Lower lobe of right lung (tissue), 2 donors: ENCODE data around the gene SLC7A5. TPM values are rescaled to one million over a fixed set of nuclear protein-coding genes. Genes with fewer than 3 reads are reported as not detected.
"Not testable (repeated sequence)": the region's sequence is repeated elsewhere in the genome, so short reads cannot be mapped to it uniquely, and the experiment has no call there.

Experiments
- ATAC-seq, 2 donors: fragments of 200-7000 bp; cut with Tn5 transposase; one replicate each; pipeline ENCODE4 v1.9.1; 2020 to 2022; ENCODE audit warnings: mild to moderate bottlenecking in 2 of 2, moderate library complexity in 2 of 2
- DNase-seq: peaks from one replicate; pipeline ENCODE4 v3.0.0-alpha.2; 2020
- H3K27ac ChIP-seq: fragments of 200-600 bp; one replicate; pipeline ENCODE4 v1.8.0; 2022
- H3K27me3 ChIP-seq: fragments of 200-600 bp; one replicate; pipeline ENCODE4 v1.8.0; 2022; ENCODE audit warnings: low read depth
- H3K36me3 ChIP-seq: fragments of 200-600 bp; one replicate; pipeline ENCODE4 v1.8.0; 2022; ENCODE audit warnings: mild to moderate bottlenecking
- H3K4me1 ChIP-seq: fragments of 200-600 bp; one replicate; pipeline ENCODE4 v1.8.0; 2022
- H3K4me3 ChIP-seq: fragments of 200-600 bp; one replicate; pipeline ENCODE4 v1.8.0; 2022; ENCODE audit warnings: mild to moderate bottlenecking
- H3K9me3 ChIP-seq: fragments of 200-600 bp; one replicate; pipeline ENCODE4 v1.8.0; 2022
- intact Hi-C: fragments of 100-400 bp; cut with DNase I; formaldehyde crosslinking; loops from one replicate; pipeline ENCODE4 v1.11.0; 2022
- total RNA-seq: library from RNA; stranded (reverse); fragmentation: NEBNext Ultra II Directional; extraction: Animal tissue kit (Norgen Biotek cat#: 25700); gene quantifications from one replicate; pipeline ENCODE4 v1.2.1, GENCODE V29; 2021
- TF ChIP-seq, protein P1 (sequence below): fragments of 200-600 bp; IDR thresholded peaks from one replicate; pipeline ENCODE4 v1.8.0; 2022; ENCODE audit warnings: antibody characterized with exemption, mild to moderate bottlenecking
- donor health status: DM: no; HTN: yes; CAD: no; lungs with severe emphysema.

SLC7A5 gene
- total RNA-seq, 1 donor from 2014 or later = 10.7 TPM

DNA sequence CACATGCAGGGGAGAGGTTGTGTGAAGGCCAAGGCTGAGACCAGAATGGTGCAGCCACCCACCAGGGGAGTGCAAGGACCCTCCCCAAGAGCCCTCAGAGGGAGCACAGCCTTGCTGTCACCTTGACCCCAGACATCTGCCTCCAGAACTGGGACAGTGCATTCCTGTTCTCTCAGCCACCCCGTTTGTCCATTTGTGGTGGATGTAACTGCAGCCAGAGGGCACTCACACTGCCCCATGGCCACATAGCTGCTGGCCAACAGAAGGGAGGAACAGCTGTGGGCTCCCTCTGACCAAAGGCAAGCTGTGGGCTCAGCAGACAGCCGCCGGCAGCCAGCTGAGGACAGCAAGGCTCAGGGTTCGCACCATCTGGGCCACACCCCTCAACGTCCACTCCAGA is 53.7 kb downstream of the SLC7A5 start:
- no peak overlapping the region for H3K27ac ChIP-seq
- intact Hi-C loops = no loop called here
- ATAC-seq = peak in 1 of 2 donors; percentile 33

DNA sequence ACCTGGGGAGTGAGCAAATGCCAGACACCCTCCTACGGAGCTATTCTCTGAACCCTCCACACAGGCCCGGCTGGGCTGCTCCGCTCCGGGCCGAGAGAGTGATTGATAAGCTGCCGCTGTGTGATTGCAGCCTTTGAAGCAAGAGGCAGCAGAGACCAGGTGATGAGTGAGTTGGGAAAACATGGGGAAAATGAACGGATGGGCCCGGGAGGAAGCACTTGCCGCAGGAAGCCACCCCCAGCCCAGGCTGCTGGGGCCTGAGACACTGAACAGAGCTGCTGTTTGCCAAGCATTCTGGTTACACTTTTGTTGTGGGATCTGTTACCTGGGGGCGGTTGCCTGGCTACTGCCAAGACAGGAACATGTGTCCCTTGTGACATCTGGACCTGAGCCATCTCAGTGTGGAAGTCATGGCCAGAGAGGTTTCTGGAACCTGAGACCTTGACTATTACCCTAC is 57.1 kb downstream of the SLC7A5 start:
- H3K27me3 ChIP-seq = peaks cover 3% of the 10 kb centered on the region
- TF ChIP-seq, protein P1, sequence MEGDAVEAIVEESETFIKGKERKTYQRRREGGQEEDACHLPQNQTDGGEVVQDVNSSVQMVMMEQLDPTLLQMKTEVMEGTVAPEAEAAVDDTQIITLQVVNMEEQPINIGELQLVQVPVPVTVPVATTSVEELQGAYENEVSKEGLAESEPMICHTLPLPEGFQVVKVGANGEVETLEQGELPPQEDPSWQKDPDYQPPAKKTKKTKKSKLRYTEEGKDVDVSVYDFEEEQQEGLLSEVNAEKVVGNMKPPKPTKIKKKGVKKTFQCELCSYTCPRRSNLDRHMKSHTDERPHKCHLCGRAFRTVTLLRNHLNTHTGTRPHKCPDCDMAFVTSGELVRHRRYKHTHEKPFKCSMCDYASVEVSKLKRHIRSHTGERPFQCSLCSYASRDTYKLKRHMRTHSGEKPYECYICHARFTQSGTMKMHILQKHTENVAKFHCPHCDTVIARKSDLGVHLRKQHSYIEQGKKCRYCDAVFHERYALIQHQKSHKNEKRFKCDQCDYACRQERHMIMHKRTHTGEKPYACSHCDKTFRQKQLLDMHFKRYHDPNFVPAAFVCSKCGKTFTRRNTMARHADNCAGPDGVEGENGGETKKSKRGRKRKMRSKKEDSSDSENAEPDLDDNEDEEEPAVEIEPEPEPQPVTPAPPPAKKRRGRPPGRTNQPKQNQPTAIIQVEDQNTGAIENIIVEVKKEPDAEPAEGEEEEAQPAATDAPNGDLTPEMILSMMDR = no peak
- DNase-seq = no peak
- no peaks in the 10 kb centered on the region for H3K36me3 ChIP-seq
- peaks cover 3% of the 10 kb centered on the region for H3K4me1 ChIP-seq
- intact Hi-C loops = no loop called here
- H3K27ac ChIP-seq = no peak overlapping the region
- no peak for ATAC-seq
- H3K4me3 ChIP-seq = no peak overlapping the region
- H3K9me3 ChIP-seq = peaks cover 4% of the 10 kb centered on the region

More for the DNA sequence above, 53.7 kb downstream of the SLC7A5 start:
- H3K4me3 ChIP-seq = no peak overlapping the region
- H3K27me3 ChIP-seq = no peaks in the 10 kb centered on the region
- H3K36me3 ChIP-seq = no peaks in the 10 kb centered on the region
- DNase-seq = no peak
- no peaks in the 10 kb centered on the region for H3K4me1 ChIP-seq
- H3K9me3 ChIP-seq = peaks cover 10% of the 10 kb centered on the region
- TF ChIP-seq, protein P1 = no peak

DNA sequence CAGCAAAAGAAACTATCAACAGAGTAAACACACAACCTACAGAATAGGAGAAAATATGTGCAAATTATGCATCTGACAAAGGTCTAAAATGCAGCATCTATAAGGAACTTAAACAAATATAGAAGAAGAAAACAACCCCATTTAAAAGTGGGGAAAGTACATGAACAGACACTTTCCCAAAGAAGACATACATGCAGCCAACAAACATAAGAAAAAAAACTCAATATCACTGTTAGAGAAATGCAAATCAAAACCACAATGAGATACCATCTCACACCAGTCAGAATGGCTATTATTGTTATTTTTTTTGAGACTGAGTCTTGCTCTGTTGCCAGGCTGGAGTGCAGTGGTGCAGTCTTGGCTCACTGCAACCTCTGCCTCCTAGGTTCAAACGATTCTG is 57.9 kb downstream of the SLC7A5 start:
- H3K36me3 ChIP-seq, H3K4me3 ChIP-seq, DNase-seq, intact Hi-C loops, ATAC-seq, H3K9me3 ChIP-seq, H3K27ac ChIP-seq, H3K27me3 ChIP-seq: not testable (repeated sequence)
- peaks cover 10% of the 10 kb centered on the region for H3K4me1 ChIP-seq

DNA sequence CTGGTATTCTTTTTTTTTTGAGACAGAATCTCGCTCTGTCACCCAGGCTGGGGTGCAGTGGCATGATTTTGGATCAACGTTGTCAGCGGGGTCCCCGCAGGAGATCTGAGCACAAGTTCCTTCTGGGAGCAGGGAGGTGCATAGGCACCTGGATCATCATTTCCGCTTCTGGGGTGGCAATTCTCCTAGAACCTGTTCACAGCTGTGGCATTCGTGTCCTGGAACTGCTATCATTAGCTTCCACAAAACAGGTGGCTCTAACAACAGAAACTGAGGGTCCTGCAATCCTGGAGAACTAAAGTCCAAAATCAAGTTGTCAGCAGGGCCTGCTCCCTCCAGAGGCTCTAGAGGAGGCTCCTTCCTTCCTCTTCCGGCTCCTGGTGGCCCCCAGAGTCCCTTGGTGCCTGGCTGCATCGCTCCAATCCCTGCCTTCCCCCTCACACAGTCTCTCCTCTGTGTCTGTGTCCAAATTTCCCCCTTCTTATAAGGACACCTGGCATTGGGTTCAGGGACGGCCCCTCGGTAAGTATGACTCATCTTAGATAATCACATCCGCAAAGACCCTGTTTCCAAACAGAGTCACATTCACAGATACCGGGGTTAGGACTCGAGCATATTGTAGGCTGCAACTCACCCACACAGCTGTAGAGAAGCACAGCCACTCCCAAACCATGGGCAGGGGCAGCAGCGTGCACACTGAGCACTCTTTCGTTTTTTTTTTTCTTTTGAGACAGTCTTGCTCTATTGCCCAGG is 60.0 kb downstream of the SLC7A5 start:
- intact Hi-C loops = no loop called here
- H3K27me3 ChIP-seq = peaks cover 3% of the 10 kb centered on the region
- H3K27ac ChIP-seq = no peak overlapping the region
- peaks cover 18% of the 10 kb centered on the region for H3K4me1 ChIP-seq
- DNase-seq = no peak
- no peak for ATAC-seq
- no peaks in the 10 kb centered on the region for H3K36me3 ChIP-seq
- H3K9me3 ChIP-seq = no peaks in the 10 kb centered on the region
- no peak overlapping the region for H3K4me3 ChIP-seq
- TF ChIP-seq, protein P1 = no peak

DNA sequence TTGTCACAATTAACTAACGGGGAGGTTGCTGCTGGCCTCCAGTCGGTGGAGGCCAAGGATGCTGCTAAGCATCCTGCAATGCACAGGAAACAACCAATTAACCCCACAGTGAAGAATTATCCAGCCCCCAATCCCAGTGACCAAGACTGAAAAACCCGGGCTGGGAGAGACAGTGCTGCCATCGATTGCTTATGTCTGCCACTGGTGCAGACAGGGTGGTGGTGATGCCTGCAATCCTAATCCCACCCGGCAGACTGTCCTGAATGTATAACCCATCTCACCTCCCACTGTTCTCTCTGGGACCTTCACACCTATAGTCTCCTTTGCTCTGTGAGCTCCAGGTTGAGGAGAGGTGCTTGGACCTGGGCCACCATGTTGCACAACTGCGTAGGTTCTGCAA is 61.2 kb downstream of the SLC7A5 start:
- intact Hi-C loops = no loop called here
- H3K27ac ChIP-seq = no peak overlapping the region
- H3K36me3 ChIP-seq = no peaks in the 10 kb centered on the region
- ATAC-seq (no peak), DNase-seq (no peak)
- H3K4me3 ChIP-seq = no peak overlapping the region
- H3K9me3 ChIP-seq = no peaks in the 10 kb centered on the region
- H3K27me3 ChIP-seq = peaks cover 3% of the 10 kb centered on the region
- TF ChIP-seq, protein P1 = no peak
- H3K4me1 ChIP-seq = peaks cover 18% of the 10 kb centered on the region
